GM21786 (cell line): ENCODE data around the gene OXSM.

Experiments
- ATAC-seq: cut with Tn5 transposase; IDR thresholded peaks from one replicate; pipeline ENCODE4 v1.9.1; 2021; ENCODE audit not compliant: unreplicated experiment

The OXSM gene

GRCh38 chr3:25803833-25804232 lies 13.9 kb downstream of the OXSM start:
- ATAC-seq = no peak

- no peak for ATAC-seq
Measured at GRCh38 chr3:25804676-25805075, 14.8 kb downstream of the OXSM start.

GRCh38 chr3:25812644-25813043 lies 22.8 kb downstream of the OXSM start:
- no peak for ATAC-seq

- ATAC-seq = peak; percentile 53
Measured at GRCh38 chr3:25817107-25817506, 27.2 kb downstream of the OXSM start.

- no peak for ATAC-seq
Measured at GRCh38 chr3:25817638-25818037, 27.7 kb downstream of the OXSM start.

GRCh38 chr3:25818335-25818734 lies 28.4 kb downstream of the OXSM start:
- ATAC-seq = no peak

GRCh38 chr3:25820366-25820765 lies 30.5 kb downstream of the OXSM start:
- ATAC-seq = no peak

- ATAC-seq = no peak
Measured at GRCh38 chr3:25820816-25821486, 31.1 kb downstream of the OXSM start.

- no peak for ATAC-seq
Measured at GRCh38 chr3:25821746-25822573, 32.1 kb downstream of the OXSM start.

GRCh38 chr3:25823314-25823713 lies 33.4 kb downstream of the OXSM start:
- no peak for ATAC-seq

- no peak for ATAC-seq
Measured at GRCh38 chr3:25826510-25826909, 36.6 kb downstream of the OXSM start.

GRCh38 chr3:25830373-25831280 lies 40.7 kb downstream of the OXSM start:
- ATAC-seq = no peak

- peak; percentile 55 for ATAC-seq
Measured at GRCh38 chr3:25831578-25831977, 41.7 kb downstream of the OXSM start.

GRCh38 chr3:25834346-25834745 lies 44.5 kb downstream of the OXSM start:
- peak; percentile 78 for ATAC-seq

- no peak for ATAC-seq
Measured at GRCh38 chr3:25836579-25836978, 46.7 kb downstream of the OXSM start.

GRCh38 chr3:25837038-25837437 lies 47.1 kb downstream of the OXSM start:
- no peak for ATAC-seq

- no peak for ATAC-seq
Measured at GRCh38 chr3:25840099-25840498, 50.2 kb downstream of the OXSM start.

- no peak for ATAC-seq
Measured at GRCh38 chr3:25843332-25843731, 53.4 kb downstream of the OXSM start.
